SK-N-SH treated with all-trans-retinoic acid at 6 μM for 48 hours (cell line): Measurements from ENCODE around the gene CHL1.

Experiments used
- ATAC-seq: fragments of 200-7000 bp; cut with Tn5 transposase; 3 replicates; pipeline ENCODE4 v1.9.1; 2020; ENCODE audit warnings: mild to moderate bottlenecking, moderate library complexity
- ARNTL ChIP-seq: fragments of 450-650 bp; formaldehyde crosslinking; IDR thresholded peaks from 2 replicates; pipeline ENCODE4 v1.5.0; 2020; ENCODE audit warnings: low read depth, mild to moderate bottlenecking, moderate library complexity, borderline replicate concordance
- BACH2 ChIP-seq: fragments of 250-450 bp; sonication (Bioruptor Pico); IDR thresholded peaks from 2 replicates; pipeline ENCODE4 v1.9.0; 2021; ENCODE audit warnings: mild to moderate bottlenecking, borderline replicate concordance
- CSDC2 ChIP-seq: fragments of 250-450 bp; sonication (Bioruptor Pico); IDR thresholded peaks from 2 replicates; pipeline ENCODE4 v1.5.0; 2020; ENCODE audit warnings: mild to moderate bottlenecking, moderate library complexity
- ESRRG ChIP-seq: fragments of 250-450 bp; sonication (Bioruptor Pico); IDR thresholded peaks from 2 replicates; pipeline ENCODE4 v1.6.1; 2021; ENCODE audit warnings: mild to moderate bottlenecking
- GLIS3 ChIP-seq: fragments of 250-450 bp; sonication (Bioruptor Pico); IDR thresholded peaks from 2 replicates; pipeline ENCODE4 v1.5.0; 2020; ENCODE audit warnings: mild to moderate bottlenecking, moderate library complexity
- ISL1 ChIP-seq: fragments of 250-450 bp; sonication (Bioruptor Pico); IDR thresholded peaks from 2 replicates; pipeline ENCODE4 v2.1.2; 2022; ENCODE audit warnings: mild to moderate bottlenecking, moderate library complexity
- OSR1 ChIP-seq: fragments of 250-450 bp; sonication (Bioruptor Pico); IDR thresholded peaks from 2 replicates; pipeline ENCODE4 v1.8.0; 2022; ENCODE audit warnings: moderate library complexity, mild to moderate bottlenecking, inconsistent platforms
- PPARA ChIP-seq: fragments of 250-450 bp; sonication (Bioruptor Pico); IDR thresholded peaks from 2 replicates; pipeline ENCODE4 v1.5.0; 2020; ENCODE audit warnings: mild to moderate bottlenecking, borderline replicate concordance
- RARB ChIP-seq: fragments of 250-450 bp; sonication (Bioruptor Pico); IDR thresholded peaks from 2 replicates; pipeline ENCODE4 v1.8.0; 2021; ENCODE audit warnings: mild to moderate bottlenecking, moderate library complexity
- SNAI2 ChIP-seq: fragments of 250-450 bp; sonication (Bioruptor Pico); IDR thresholded peaks from 2 replicates; pipeline ENCODE4 v1.5.0; 2020; ENCODE audit warnings: mild to moderate bottlenecking, moderate library complexity
- TCF4 ChIP-seq: fragments of 250-450 bp; sonication (Bioruptor Pico); IDR thresholded peaks from 2 replicates; pipeline ENCODE4 v1.8.0; 2021; ENCODE audit warnings: mild to moderate bottlenecking, moderate library complexity, borderline replicate concordance
- TOX ChIP-seq: fragments of 250-450 bp; sonication (Bioruptor Pico); IDR thresholded peaks from 2 replicates; pipeline ENCODE4 v1.8.0; 2021; ENCODE audit warnings: mild to moderate bottlenecking, moderate library complexity, borderline replicate concordance
- ZC3H10 ChIP-seq: fragments of 250-450 bp; sonication (Bioruptor Pico); IDR thresholded peaks from 2 replicates; pipeline ENCODE4 v1.5.1; 2021; ENCODE audit warnings: mild to moderate bottlenecking, moderate library complexity
- ZFP3 ChIP-seq: fragments of 250-450 bp; sonication (Bioruptor Pico); IDR thresholded peaks from 2 replicates; pipeline ENCODE4 v1.5.0; 2020; ENCODE audit warnings: mild to moderate bottlenecking, moderate library complexity
- ZFP30 ChIP-seq: fragments of 450-650 bp; formaldehyde crosslinking; IDR thresholded peaks from 2 replicates; pipeline ENCODE4 v1.5.0; 2022; ENCODE audit warnings: mild to moderate bottlenecking, moderate library complexity
- ZNF70 ChIP-seq: fragments of 450-650 bp; formaldehyde crosslinking; IDR thresholded peaks from 2 replicates; pipeline ENCODE4 v1.5.0; 2020; ENCODE audit warnings: mild to moderate bottlenecking, moderate library complexity
- ZNF8 ChIP-seq: fragments of 450-650 bp; formaldehyde crosslinking; IDR thresholded peaks from 2 replicates; pipeline ENCODE4 v1.5.0; 2020; ENCODE audit warnings: mild to moderate bottlenecking, moderate library complexity
- TF ChIP-seq, protein P1 (sequence below): fragments of 250-450 bp; sonication (Bioruptor Pico); IDR thresholded peaks from 2 replicates; pipeline ENCODE4 v1.8.0; 2021; ENCODE audit warnings: low read depth, mild to moderate bottlenecking, moderate library complexity, borderline replicate concordance
- TF ChIP-seq, protein P2 (sequence below): fragments of 250-450 bp; sonication (Bioruptor Pico); IDR thresholded peaks from 2 replicates; pipeline ENCODE4 v1.5.1; 2021; ENCODE audit warnings: mild to moderate bottlenecking, moderate library complexity
- TF ChIP-seq, protein P3 (sequence below): fragments of 250-450 bp; sonication (Bioruptor Pico); IDR thresholded peaks from 2 replicates; pipeline ENCODE4 v1.5.0; 2020; ENCODE audit warnings: mild to moderate bottlenecking, moderate library complexity

Gene CHL1

DNA sequence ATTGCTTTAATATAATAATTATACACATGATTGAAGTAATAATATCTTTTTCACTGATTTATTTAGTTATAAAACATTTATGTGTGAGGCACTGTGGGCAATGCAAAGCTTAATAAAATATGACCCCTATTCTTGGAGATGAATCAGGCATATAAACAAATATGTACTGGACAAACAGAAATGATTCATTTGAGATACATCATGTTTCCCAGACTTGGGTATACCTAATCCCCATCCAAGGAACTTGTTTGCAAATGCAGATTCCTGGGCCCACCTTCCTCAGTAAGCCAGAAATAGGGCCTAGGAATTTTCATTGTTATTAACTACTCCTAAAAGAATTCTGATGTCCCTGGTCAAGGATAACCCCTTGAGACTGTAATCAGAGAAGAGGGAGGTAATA is 184.2 kb downstream of the CHL1 start:
- ATAC-seq = no peak
- TF ChIP-seq ARNTL (CRISPR knock-in tag) (no peak), CSDC2 (no peak), TCF4 (CRISPR knock-in tag) (no peak)
- TF ChIP-seq, protein P1, sequence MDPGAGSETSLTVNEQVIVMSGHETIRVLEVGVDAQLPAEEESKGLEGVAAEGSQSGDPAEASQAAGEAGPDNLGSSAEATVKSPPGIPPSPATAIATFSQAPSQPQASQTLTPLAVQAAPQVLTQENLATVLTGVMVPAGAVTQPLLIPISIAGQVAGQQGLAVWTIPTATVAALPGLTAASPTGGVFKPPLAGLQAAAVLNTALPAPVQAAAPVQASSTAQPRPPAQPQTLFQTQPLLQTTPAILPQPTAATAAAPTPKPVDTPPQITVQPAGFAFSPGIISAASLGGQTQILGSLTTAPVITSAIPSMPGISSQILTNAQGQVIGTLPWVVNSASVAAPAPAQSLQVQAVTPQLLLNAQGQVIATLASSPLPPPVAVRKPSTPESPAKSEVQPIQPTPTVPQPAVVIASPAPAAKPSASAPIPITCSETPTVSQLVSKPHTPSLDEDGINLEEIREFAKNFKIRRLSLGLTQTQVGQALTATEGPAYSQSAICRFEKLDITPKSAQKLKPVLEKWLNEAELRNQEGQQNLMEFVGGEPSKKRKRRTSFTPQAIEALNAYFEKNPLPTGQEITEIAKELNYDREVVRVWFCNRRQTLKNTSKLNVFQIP (CRISPR knock-in tag) = no peak
- TF ChIP-seq, protein P2, sequence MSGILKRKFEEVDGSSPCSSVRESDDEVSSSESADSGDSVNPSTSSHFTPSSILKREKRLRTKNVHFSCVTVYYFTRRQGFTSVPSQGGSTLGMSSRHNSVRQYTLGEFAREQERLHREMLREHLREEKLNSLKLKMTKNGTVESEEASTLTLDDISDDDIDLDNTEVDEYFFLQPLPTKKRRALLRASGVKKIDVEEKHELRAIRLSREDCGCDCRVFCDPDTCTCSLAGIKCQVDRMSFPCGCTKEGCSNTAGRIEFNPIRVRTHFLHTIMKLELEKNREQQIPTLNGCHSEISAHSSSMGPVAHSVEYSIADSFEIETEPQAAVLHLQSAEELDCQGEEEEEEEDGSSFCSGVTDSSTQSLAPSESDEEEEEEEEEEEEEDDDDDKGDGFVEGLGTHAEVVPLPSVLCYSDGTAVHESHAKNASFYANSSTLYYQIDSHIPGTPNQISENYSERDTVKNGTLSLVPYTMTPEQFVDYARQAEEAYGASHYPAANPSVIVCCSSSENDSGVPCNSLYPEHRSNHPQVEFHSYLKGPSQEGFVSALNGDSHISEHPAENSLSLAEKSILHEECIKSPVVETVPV = no peak
- TF ChIP-seq, all 23 proteins: peak for 0

DNA sequence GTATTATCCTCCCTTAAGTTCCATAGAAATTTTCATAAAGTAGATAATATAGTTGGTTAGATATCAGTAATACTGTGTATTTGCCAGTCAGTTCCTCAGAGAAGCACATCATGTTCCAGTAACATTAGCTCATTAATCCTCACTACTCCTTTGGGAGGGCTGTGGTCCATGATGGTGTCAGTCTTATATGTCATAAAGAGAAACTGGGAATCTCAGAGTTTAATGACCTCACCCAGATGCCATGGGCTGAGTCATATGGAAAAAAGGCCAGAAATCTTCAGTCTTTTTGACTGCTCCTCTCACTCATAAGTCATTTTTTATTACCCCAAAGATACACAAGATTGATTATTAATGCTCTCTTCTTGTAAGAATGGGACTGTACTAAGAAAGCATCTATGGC is 188.6 kb downstream of the CHL1 start:
- TF ChIP-seq TOX (CRISPR knock-in tag) (no peak), TCF4 (CRISPR knock-in tag) (no peak), ZFP3 (CRISPR knock-in tag) (no peak), ZC3H10 (CRISPR knock-in tag) (no peak), ESRRG (CRISPR knock-in tag) (no peak), ARNTL (CRISPR knock-in tag) (no peak), SNAI2 (CRISPR knock-in tag) (no peak), ZNF70 (no peak), ZNF8 (CRISPR knock-in tag) (no peak), PPARA (no peak), CSDC2 (no peak), RARB (CRISPR knock-in tag) (no peak), ISL1 (CRISPR knock-in tag) (no peak; the same call in 1 of the 2 replicates), GLIS3 (CRISPR knock-in tag) (no peak), ZFP30 (no peak), OSR1 (CRISPR knock-in tag) (no peak), BACH2 (CRISPR knock-in tag) (no peak)
- TF ChIP-seq, protein P2 = no peak
- TF ChIP-seq, protein P3, sequence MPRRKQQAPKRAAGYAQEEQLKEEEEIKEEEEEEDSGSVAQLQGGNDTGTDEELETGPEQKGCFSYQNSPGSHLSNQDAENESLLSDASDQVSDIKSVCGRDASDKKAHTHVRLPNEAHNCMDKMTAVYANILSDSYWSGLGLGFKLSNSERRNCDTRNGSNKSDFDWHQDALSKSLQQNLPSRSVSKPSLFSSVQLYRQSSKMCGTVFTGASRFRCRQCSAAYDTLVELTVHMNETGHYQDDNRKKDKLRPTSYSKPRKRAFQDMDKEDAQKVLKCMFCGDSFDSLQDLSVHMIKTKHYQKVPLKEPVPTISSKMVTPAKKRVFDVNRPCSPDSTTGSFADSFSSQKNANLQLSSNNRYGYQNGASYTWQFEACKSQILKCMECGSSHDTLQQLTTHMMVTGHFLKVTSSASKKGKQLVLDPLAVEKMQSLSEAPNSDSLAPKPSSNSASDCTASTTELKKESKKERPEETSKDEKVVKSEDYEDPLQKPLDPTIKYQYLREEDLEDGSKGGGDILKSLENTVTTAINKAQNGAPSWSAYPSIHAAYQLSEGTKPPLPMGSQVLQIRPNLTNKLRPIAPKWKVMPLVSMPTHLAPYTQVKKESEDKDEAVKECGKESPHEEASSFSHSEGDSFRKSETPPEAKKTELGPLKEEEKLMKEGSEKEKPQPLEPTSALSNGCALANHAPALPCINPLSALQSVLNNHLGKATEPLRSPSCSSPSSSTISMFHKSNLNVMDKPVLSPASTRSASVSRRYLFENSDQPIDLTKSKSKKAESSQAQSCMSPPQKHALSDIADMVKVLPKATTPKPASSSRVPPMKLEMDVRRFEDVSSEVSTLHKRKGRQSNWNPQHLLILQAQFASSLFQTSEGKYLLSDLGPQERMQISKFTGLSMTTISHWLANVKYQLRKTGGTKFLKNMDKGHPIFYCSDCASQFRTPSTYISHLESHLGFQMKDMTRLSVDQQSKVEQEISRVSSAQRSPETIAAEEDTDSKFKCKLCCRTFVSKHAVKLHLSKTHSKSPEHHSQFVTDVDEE = no peak
- TF ChIP-seq, protein P1 (CRISPR knock-in tag) = no peak
- no peak for ATAC-seq

DNA sequence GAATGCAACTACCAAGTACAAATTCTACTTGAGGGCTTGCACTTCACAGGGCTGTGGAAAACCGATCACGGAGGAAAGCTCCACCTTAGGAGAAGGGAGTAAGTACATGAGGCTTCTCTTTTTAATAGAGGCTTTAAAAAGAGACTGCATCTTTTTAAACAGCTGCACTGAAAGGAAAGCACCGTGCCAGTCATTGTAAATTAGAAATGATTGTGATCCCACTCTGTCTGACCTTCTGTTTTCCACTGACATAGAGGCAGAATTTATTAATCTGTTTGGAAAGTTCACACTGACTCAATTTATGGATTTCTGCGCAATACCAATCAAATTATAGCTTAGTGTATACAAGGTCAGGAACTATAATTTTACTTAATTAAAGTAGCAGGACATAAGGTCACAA is 198.2 kb downstream of the CHL1 start:
- TF ChIP-seq ZFP3 (CRISPR knock-in tag) (no peak), RARB (CRISPR knock-in tag) (no peak), TOX (CRISPR knock-in tag) (no peak), ARNTL (CRISPR knock-in tag) (no peak), SNAI2 (CRISPR knock-in tag) (no peak), PPARA (no peak), ZFP30 (no peak)
- TF ChIP-seq, protein P2 = no peak
- TF ChIP-seq, protein P1 (CRISPR knock-in tag) = no peak
- no peak for ATAC-seq
